ENCODE measurements around the gene MYL5. TPM values are rescaled to one million over a fixed set of nuclear protein-coding genes. Genes with fewer than 3 reads are reported as not detected.
"Not testable (repeated sequence)": the region's sequence is repeated elsewhere in the genome, so short reads cannot be mapped to it uniquely, and the experiment has no call there.

The MYL5 gene
- total RNA-seq, 1 donor = 9.1 TPM

DNA sequence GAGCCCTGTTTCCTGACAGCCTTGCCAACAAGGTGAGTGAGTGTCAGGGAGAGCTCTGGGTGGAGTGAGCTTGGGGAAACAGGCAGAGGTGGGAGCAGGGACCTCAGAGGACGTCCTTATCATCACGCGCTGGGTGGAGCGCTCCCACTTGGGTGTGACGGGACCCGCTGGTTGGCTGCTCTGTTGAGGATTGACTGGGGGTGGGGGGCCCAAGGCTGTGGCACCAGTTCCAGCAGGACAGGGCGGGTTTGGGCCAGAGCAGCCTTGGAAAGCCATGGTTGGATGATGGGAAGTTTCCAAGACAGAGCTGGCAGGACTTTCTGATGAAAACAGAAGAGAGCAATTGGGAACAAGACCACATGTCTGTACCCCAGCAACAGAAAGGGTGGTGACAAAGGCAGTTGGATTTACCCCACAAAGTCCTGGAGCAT, 28.3 kb downstream of the MYL5 start:
- H3K4me3 ChIP-seq (ENCODE audit: low read depth, low read length) = no peak overlapping the region
- DNase-seq (ENCODE audit: low read depth) = no peak
- TF ChIP-seq, protein P1, sequence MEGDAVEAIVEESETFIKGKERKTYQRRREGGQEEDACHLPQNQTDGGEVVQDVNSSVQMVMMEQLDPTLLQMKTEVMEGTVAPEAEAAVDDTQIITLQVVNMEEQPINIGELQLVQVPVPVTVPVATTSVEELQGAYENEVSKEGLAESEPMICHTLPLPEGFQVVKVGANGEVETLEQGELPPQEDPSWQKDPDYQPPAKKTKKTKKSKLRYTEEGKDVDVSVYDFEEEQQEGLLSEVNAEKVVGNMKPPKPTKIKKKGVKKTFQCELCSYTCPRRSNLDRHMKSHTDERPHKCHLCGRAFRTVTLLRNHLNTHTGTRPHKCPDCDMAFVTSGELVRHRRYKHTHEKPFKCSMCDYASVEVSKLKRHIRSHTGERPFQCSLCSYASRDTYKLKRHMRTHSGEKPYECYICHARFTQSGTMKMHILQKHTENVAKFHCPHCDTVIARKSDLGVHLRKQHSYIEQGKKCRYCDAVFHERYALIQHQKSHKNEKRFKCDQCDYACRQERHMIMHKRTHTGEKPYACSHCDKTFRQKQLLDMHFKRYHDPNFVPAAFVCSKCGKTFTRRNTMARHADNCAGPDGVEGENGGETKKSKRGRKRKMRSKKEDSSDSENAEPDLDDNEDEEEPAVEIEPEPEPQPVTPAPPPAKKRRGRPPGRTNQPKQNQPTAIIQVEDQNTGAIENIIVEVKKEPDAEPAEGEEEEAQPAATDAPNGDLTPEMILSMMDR (IDR thresholded peaks at IDR 0.05; ENCODE audit: insufficient read depth, low read depth, low read length) = no peak

DNA sequence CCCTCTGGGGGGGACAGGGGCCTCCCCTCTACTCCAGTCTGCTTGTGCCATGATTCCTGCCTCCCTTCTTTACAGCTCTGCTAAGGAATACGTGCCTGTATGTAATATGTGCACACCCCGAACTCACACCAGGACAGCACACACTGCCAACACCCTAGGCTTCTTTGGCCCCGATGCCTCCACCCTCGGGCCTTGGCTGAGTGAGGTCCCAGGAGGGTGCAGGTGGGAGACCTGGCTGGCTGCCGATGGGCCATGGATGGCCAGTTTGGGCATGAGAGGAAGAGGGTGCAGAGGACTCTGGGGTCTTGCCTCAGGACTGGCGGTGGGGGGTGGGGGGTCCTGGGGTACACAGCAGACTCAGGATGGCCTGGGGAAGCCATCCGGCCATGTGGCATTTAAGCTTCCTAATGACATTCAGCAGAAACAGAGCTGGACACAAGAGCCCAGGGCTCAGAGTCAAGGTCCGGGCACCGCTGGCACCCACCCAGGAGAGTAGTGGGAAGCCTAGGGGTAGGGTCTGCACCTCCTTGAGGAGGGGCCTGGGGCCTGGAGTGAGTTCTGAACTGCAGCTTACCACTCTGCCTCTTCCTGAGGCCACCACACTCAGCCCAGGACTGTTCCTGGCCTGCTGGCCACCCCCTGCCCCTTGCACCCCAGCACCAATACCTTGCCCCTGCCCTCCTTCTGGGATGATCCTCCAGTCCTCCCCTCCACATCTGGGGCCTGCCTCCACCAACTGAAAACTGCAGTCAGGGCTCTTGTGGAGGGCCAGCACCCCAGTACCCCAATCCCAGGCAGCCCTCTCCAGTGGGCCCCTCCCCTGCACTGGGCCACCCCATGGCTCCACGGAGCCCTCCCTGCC, 29.2 kb downstream of the MYL5 start:
- DNase-seq (ENCODE audit: low read depth) = no peak
- TF ChIP-seq, protein P1 (IDR thresholded peaks at IDR 0.05; ENCODE audit: insufficient read depth, low read depth, low read length) = no peak

DNA sequence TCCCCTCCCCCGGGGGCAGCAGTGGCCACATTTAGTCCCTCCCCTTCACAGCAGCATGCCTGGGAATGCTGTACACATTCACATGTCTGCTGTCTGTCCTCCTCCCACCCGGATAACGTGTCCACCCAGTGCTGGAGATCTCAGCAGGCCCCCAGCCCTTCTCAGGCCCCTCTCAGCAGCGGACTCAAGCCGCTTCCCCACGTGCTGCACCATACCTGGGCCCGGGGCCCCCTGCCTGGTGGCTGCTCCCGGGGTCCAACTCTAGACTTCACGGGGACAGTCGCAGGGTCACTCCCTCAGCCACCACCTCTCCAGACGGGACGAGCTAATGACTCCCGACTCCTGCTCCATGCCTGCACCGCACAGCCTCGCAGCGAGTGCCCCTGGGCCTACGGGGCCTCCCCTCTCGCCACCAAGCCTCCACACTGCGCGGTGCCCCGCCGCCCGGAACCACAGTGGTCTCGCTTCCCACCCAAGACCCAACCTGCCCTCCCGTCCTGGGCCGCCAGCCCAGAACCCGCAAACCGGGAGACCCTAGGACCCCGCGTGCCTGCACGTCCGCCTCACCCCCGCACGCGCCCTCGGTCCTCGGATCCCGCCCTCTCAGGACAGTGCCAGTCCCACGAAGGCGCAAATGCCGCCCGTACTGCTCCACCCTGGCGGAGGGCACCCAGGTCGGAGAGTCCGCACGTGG, 30.0 kb downstream of the MYL5 start:
- no peak overlapping the region for H3K4me3 ChIP-seq (ENCODE audit: low read depth, low read length)
- TF ChIP-seq, protein P1 (IDR thresholded peaks at IDR 0.05; ENCODE audit: insufficient read depth, low read depth, low read length) = no peak
- no peak for DNase-seq (ENCODE audit: low read depth)

More for the DNA sequence above, 29.2 kb downstream of the MYL5 start:
- H3K4me3 ChIP-seq (ENCODE audit: low read depth, low read length) = no peak overlapping the region

DNA sequence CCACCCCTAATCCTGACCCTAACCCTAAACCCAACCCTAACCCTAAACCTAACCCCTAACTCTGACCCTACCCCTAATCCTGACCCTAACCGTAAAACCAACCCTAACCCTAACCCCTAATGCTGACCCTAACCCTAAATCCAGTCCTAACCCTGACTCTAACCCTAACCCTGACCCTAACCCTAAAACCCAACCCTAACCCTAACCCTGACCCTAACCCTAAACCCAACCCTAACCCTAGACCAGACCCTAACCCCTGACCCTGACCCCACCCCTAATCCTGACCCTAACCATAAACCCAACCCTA, 30.6 kb downstream of the MYL5 start:
- TF ChIP-seq, protein P1 (IDR thresholded peaks at IDR 0.05; ENCODE audit: insufficient read depth, low read depth, low read length) = no peak
- peak overlapping the region; percentile 68 for H3K4me3 ChIP-seq (ENCODE audit: low read depth, low read length)
- no peak for DNase-seq (ENCODE audit: low read depth)

DNA sequence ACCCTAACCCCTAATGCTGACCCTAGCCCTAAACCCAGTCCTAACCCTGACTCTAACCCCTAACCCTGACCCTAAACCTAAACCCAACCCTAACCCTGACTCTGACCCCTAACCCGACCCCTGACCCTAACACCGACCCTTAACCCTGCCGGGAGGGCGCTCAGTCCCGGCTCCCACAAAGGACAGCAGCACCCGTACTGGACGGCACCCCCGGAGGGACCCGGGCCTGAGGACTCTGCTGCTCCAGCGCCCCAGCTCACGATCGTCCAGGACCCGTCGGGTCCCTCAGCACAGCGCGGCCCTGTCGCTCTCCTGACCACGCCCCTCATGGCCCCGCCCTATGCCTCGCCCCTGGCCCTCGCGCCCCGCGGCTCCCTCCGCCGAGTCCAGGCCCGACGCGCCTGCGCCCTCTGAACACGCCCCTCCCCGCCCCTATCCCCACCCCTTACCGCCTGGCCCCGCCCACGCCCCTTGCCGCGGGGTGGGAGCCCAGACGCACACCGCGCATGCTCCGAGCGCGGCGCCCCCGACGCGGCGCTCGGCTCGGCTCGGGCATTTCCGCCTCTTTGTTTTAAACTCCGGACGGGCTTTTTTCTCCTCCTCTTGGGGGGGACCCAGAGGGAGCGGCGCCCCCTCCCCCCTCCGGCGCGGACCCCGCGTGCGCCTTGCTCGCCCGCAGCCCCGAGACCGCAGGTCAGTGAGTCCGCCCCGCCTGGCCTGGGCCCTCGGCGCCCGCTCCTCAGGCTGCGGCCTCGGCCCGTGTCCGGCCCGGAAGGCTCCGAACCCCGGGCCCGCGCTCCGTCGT, 31.1 kb downstream of the MYL5 start, which contains the start of gene PCGF3:
Gene PCGF3 (plus strand): TSS at position 555 of the 805 bp plus-strand sequence. CDS start 27,849 bp downstream, outside the sequence.
- TF ChIP-seq, protein P1 (IDR thresholded peaks at IDR 0.05; ENCODE audit: insufficient read depth, low read depth, low read length) = no peak
- DNase-seq (ENCODE audit: low read depth) = peak; percentile 96
- peak within 1 kb of the TSS; percentile 87 for H3K4me3 ChIP-seq (ENCODE audit: low read depth, low read length)

DNA sequence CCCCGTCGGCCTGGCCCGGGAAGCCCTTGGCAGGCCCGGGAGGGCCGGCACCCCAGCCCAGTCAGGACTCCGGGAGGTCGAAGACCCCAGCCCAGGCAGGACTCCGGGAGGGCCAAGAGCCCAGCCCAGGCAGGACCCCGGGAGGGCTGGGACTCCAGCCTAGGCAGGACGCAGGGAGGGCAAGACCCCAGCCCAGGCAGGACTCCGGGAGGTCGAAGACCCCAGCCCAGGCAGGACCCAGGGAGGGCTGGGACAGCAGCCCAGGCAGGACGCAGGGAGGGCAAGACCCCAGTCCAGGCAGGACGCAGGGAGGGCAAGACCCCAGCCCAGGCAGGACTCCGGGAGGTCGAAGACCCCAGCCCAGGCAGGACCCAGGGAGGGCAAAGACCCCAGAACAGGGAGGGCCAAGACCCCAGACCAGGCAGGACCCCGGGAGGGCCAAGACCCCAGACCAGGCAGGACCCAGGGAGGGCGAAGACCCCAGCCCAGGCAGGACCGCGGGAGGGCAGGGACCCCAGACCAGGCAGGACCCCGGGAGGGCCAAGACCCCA, 31.8 kb downstream of the MYL5 start:
- not testable (repeated sequence) for DNase-seq (ENCODE audit: low read depth)
- H3K4me3 ChIP-seq (ENCODE audit: low read depth, low read length) = peak overlapping the region; percentile 87

All from fibroblast of villous mesenchyme (primary cell).